Measurements from ENCODE around the gene ATP1A1. TPM values are rescaled to one million over a fixed set of nuclear protein-coding genes. Genes with fewer than 3 reads are reported as not detected.

The ATP1A1 gene
- total and polyA plus RNA-seq, 2 donors (not counting 3 experiments of a cell fraction or from before 2014, with no cell fraction given): 263 to 325 TPM

DNA sequence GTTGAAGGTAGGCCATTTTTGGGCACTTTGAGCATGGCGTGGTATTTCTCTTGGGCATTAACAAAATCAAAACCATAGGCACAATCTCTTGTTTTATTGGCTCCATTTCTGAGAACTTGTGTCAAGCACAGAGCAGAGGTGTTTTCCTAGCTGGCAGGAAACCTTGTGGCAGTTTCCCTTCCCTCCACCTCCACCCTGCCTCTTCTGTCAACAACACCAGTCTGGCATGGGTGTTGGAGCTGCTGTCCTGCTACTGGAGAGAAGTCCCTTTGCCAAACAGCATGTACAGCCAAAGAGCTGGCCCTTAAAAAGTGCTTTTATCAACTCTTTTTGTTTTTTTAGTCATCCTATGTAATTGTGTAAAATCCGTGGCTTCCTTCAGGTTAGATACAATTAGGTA is 16.0 kb downstream of the ATP1A1 start:
- Histone ChIP-seq H3K36me3 (ENCODE audit: control insufficient read depth in 2 of 2, extremely low read depth in 1 of 2, insufficient read depth in 2 of 2, low read length in 2 of 2) (peaks cover 55% of the 10 kb centered on the region in 2 experiments), H2AFZ (ENCODE audit: low read depth, low read length) (no peak overlapping the region), H3K9me3 (replicated peaks; ENCODE audit: control insufficient read depth, insufficient read depth, low read length) (no peaks in the 10 kb centered on the region), H3K4me1 (ENCODE audit: control insufficient read depth, extremely low read depth, insufficient read depth, low read length) (no peaks in the 10 kb centered on the region), H4K20me1 (replicated peaks; ENCODE audit: control insufficient read depth, extremely low read depth, insufficient read depth, low read length) (peaks cover 2% of the 10 kb centered on the region), H3K4me3 (replicated peaks in 1 of 3; ENCODE audit: insufficient read depth in 1 of 3, low read depth in 1 of 3, low read length in 3 of 3) (no peak overlapping the region), H3K27me3 (ENCODE audit: control insufficient read depth in 2 of 2, insufficient read depth in 2 of 2, low read length in 2 of 2) (no peaks in the 10 kb centered on the region), H3K9ac (replicated peaks; ENCODE audit: extremely low read depth, insufficient read depth, low read length) (no peak overlapping the region), H3K4me2 (ENCODE audit: insufficient read depth, low read length) (no peak overlapping the region), H3K9me1 (replicated peaks; ENCODE audit: control insufficient read depth, extremely low read depth, insufficient read depth, low read length) (no peaks in the 10 kb centered on the region), H3K27ac (ENCODE audit: insufficient read depth, low read depth, low read length) (no peak overlapping the region), H3K79me2 (ENCODE audit: control insufficient read depth, insufficient read depth, low read length) (peaks cover 7% of the 10 kb centered on the region)
- CTCF ChIA-PET: no interaction called here
- intact Hi-C loops (cut with micrococcal nuclease): no loop called here
- dilution Hi-C loops (cut with MboI; ENCODE audit: extremely low pct_ligation_motif_present, low sequenced_read_pairs): loop anchor here (25.0 kb wide), 1 partner anchor 98 kb away; no protein-coding TSS in a partner anchor
- POLR2A ChIA-PET: no interaction called here
- TF ChIP-seq JUN (IDR thresholded peaks at IDR 0.05; ENCODE audit: borderline replicate concordance, insufficient read depth, insufficient read length, low read depth) (no peak), MYC (IDR thresholded peaks at IDR 0.05; ENCODE audit: low read depth, low read length) (no peak), EZH2 (IDR thresholded peaks at IDR 0.05; ENCODE audit: borderline replicate concordance, low read depth, low read length, severe bottlenecking) (no peak), POLR2AphosphoS5 (IDR thresholded peaks at IDR 0.05; ENCODE audit: insufficient read depth, low read depth, low read length) (no peak), GATA2 (IDR thresholded peaks at IDR 0.05; ENCODE audit: insufficient read depth, insufficient read length, low read depth, low read length) (no peak)
- TF ChIP-seq, protein P1, sequence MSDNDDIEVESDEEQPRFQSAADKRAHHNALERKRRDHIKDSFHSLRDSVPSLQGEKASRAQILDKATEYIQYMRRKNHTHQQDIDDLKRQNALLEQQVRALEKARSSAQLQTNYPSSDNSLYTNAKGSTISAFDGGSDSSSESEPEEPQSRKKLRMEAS (IDR thresholded peaks at IDR 0.05; ENCODE audit: insufficient read depth, insufficient read length): no peak
- TF ChIP-seq, protein P2, sequence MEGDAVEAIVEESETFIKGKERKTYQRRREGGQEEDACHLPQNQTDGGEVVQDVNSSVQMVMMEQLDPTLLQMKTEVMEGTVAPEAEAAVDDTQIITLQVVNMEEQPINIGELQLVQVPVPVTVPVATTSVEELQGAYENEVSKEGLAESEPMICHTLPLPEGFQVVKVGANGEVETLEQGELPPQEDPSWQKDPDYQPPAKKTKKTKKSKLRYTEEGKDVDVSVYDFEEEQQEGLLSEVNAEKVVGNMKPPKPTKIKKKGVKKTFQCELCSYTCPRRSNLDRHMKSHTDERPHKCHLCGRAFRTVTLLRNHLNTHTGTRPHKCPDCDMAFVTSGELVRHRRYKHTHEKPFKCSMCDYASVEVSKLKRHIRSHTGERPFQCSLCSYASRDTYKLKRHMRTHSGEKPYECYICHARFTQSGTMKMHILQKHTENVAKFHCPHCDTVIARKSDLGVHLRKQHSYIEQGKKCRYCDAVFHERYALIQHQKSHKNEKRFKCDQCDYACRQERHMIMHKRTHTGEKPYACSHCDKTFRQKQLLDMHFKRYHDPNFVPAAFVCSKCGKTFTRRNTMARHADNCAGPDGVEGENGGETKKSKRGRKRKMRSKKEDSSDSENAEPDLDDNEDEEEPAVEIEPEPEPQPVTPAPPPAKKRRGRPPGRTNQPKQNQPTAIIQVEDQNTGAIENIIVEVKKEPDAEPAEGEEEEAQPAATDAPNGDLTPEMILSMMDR (IDR thresholded peaks at IDR 0.05; ENCODE audit: extremely low read depth in 1 of 2, insufficient read depth in 1 of 2, low read depth in 1 of 2, low read length in 2 of 2): no peak
- DNase-seq (ENCODE audit: low read depth, low spot score) (no peak), FAIRE-seq (no peak)
- no TSS peak for BruUV-seq (replicated peaks)
